GM12891 (cell line): ENCODE data around the gene PPP1CA.

ENCODE experiments used
- POLR2A ChIP-seq: IDR thresholded peaks from 2 replicates; pipeline ENCODE4 v1.6.1; 2011; ENCODE audit warnings: low read depth, low read length, control low read depth
- POLR2AphosphoS5 ChIP-seq: IDR thresholded peaks from 2 replicates; pipeline ENCODE4 v1.6.1; 2011; ENCODE audit warnings: low read depth, low read length, control low read depth
- POU2F2 ChIP-seq: IDR thresholded peaks from 2 replicates; pipeline ENCODE4 v1.6.1; 2011; ENCODE audit warnings: low read depth, mild to moderate bottlenecking, control low read depth, low read length, moderate library complexity
- SPI1 ChIP-seq: IDR thresholded peaks from 2 replicates; pipeline ENCODE4 v1.6.1; 2011; ENCODE audit warnings: low read depth, low read length, control low read depth
- TAF1 ChIP-seq: IDR thresholded peaks from 2 replicates; pipeline ENCODE4 v1.6.1; 2011; ENCODE audit warnings: low read depth, low read length, control low read depth

- TF ChIP-seq SPI1 (no peak), POLR2AphosphoS5 (no peak), POLR2A (no peak), POU2F2 (no peak), TAF1 (no peak)
Measured at GRCh38 chr11:67450796-67451657, 49.4 kb upstream of the PPP1CA start.
